OCI-LY1 (cell line): ENCODE measurements around the gene ZDHHC12.

Experiments
- EZH2 ChIP-seq: fragments of 200-600 bp; sonication (generic), shearing (Covaris generic); IDR thresholded peaks from 2 replicates; pipeline ENCODE4 v1.8.0; 2017; ENCODE audit warnings: borderline replicate concordance, mixed run types, mild to moderate bottlenecking, antibody characterized with exemption, low read length, moderate library complexity, mixed read lengths
- TF ChIP-seq, protein P1 (sequence below): fragments of 200-600 bp; sonication (generic), shearing (Covaris generic); IDR thresholded peaks from 2 replicates; pipeline ENCODE4 v1.5.1; 2017; ENCODE audit warnings: mild to moderate bottlenecking, antibody characterized with exemption, low read length, moderate library complexity, mixed read lengths

- TF ChIP-seq, protein P1, sequence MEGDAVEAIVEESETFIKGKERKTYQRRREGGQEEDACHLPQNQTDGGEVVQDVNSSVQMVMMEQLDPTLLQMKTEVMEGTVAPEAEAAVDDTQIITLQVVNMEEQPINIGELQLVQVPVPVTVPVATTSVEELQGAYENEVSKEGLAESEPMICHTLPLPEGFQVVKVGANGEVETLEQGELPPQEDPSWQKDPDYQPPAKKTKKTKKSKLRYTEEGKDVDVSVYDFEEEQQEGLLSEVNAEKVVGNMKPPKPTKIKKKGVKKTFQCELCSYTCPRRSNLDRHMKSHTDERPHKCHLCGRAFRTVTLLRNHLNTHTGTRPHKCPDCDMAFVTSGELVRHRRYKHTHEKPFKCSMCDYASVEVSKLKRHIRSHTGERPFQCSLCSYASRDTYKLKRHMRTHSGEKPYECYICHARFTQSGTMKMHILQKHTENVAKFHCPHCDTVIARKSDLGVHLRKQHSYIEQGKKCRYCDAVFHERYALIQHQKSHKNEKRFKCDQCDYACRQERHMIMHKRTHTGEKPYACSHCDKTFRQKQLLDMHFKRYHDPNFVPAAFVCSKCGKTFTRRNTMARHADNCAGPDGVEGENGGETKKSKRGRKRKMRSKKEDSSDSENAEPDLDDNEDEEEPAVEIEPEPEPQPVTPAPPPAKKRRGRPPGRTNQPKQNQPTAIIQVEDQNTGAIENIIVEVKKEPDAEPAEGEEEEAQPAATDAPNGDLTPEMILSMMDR: no peak
- TF ChIP-seq EZH2: no peak
Measured at GRCh38 chr9:128770286-128771030, 46.5 kb upstream of the ZDHHC12 start.
